Activated naive CD8-positive, alpha-beta T cell treated with anti-CD3 and anti-CD28 coated beads, Interleukin-2, amount 50 U/mL, for 24 hours (primary cell): Measurements from ENCODE around the gene RNF135.

ENCODE experiments used
- ATAC-seq: fragments of 150-1000 bp; cut with Tn5 transposase; one replicate; pipeline ENCODE4 v1.10.0; 2021
- DNase-seq: peaks from one replicate; pipeline ENCODE4 v3.0.0; 2021
- H3K27ac Mint-ChIP-seq: one replicate; pipeline ENCODE4 v1.8.0; 2021; ENCODE audit warnings: mild to moderate bottlenecking, mixed read lengths
- H3K27me3 Mint-ChIP-seq: one replicate; pipeline ENCODE4 v1.8.0; 2021; ENCODE audit warnings: mixed read lengths
- H3K36me3 Mint-ChIP-seq: one replicate; pipeline ENCODE4 v1.8.0; 2021; ENCODE audit warnings: low read depth, mixed read lengths
- H3K4me1 Mint-ChIP-seq: one replicate; pipeline ENCODE4 v1.8.0; 2021; ENCODE audit warnings: mixed read lengths
- H3K4me3 Mint-ChIP-seq: one replicate; pipeline ENCODE4 v1.8.0; 2021; ENCODE audit warnings: mild to moderate bottlenecking, moderate library complexity, mixed read lengths
- H3K9me3 Mint-ChIP-seq: one replicate; pipeline ENCODE4 v1.8.0; 2021; ENCODE audit warnings: mixed read lengths

The RNF135 gene

DNA sequence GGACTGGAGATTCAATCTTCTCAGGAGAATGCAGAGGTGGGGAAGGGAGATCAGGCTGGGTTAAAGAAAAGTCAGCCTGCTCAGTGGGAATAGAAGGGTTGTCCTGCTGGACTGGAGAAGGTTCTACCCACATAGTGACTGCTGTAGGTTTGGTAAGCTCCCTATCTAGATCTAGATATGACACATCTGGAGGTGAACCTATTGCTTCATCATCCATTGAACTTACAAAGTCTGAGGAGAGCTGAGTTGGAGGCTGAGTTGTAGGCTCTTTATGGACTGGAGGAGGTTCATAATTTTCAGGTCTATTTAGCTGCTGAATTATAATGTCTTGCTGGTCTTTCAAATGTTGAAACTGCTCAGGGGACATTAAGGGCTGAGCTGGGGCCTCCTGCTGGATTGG lies 77.9 kb downstream of the RNF135 start:
- ATAC-seq (no peak), DNase-seq (no peak)
- H3K9me3 Mint-ChIP-seq: no peaks in the 10 kb centered on the region
- H3K4me1 Mint-ChIP-seq: peaks cover 9% of the 10 kb centered on the region
- H3K27me3 Mint-ChIP-seq: no peaks in the 10 kb centered on the region
- H3K4me3 Mint-ChIP-seq: no peak overlapping the region
- H3K27ac Mint-ChIP-seq: no peak overlapping the region
- H3K36me3 Mint-ChIP-seq: no peaks in the 10 kb centered on the region
